PFSK-1 (cell line): Measurements from ENCODE around the gene KIRREL3.

Experiments
- FOXP2 ChIP-seq: optimal IDR thresholded peaks from 2 replicates; pipeline ENCODE3; 2011; ENCODE audit warnings: borderline replicate concordance, control low read depth, inconsistent platforms; ENCODE audit not compliant: insufficient read depth; ENCODE audit errors: extremely low read length, extremely low read depth
- POLR2AphosphoS5 ChIP-seq: IDR thresholded peaks from 2 replicates; pipeline ENCODE4 v1.6.1; 2012; ENCODE audit warnings: low read depth, mild to moderate bottlenecking, control low read depth, low read length, moderate library complexity
- REST ChIP-seq, 2 experiments: IDR thresholded peaks; 2 replicates each; pipeline versions ENCODE4 v1.6.1 to v1.8.0; 2011 to 2012; ENCODE audit warnings: low read depth in 2 of 2, low read length in 2 of 2, control low read depth in 1 of 2, inconsistent platforms in 1 of 2, mild to moderate bottlenecking in 1 of 2, moderate library complexity in 1 of 2; ENCODE audit not compliant: insufficient read depth in 1 of 2
- SIN3A ChIP-seq: IDR thresholded peaks from 2 replicates; pipeline ENCODE4 v1.6.1; 2012; ENCODE audit warnings: mild to moderate bottlenecking, low read length, moderate library complexity, borderline replicate concordance; ENCODE audit not compliant: insufficient read depth
- TAF1 ChIP-seq: IDR thresholded peaks from 2 replicates; pipeline ENCODE4 v1.6.1; 2012; ENCODE audit warnings: low read length, control low read depth, borderline replicate concordance; ENCODE audit not compliant: insufficient read depth

The KIRREL3 gene

GRCh38 chr11:126385991-126386728 is 614.4 kb downstream of the KIRREL3 start:
- TF ChIP-seq SIN3A (no peak), REST (IDR thresholded peaks at IDR 0.05; ENCODE audit: insufficient read depth in 1 of 2, low read depth in 2 of 2, low read length in 2 of 2) (no peak), TAF1 (no peak), POLR2AphosphoS5 (no peak), FOXP2 (no peak)

GRCh38 chr11:126384449-126385070 is 616.0 kb downstream of the KIRREL3 start:
- TF ChIP-seq REST (IDR thresholded peaks at IDR 0.05; ENCODE audit: insufficient read depth in 1 of 2, low read depth in 2 of 2, low read length in 2 of 2) (no peak), FOXP2 (no peak), TAF1 (no peak), POLR2AphosphoS5 (no peak), SIN3A (no peak)

- TF ChIP-seq SIN3A = no peak
- no peak for TF ChIP-seq TAF1
- no peak for TF ChIP-seq POLR2AphosphoS5
- TF ChIP-seq FOXP2 = no peak
- no peak for TF ChIP-seq REST (IDR thresholded peaks at IDR 0.05; ENCODE audit: insufficient read depth in 1 of 2, low read depth in 2 of 2, low read length in 2 of 2)
Observed at GRCh38 chr11:126383339-126384335, 616.9 kb downstream of the KIRREL3 start.

- TF ChIP-seq REST (IDR thresholded peaks at IDR 0.05; ENCODE audit: insufficient read depth in 1 of 2, low read depth in 2 of 2, low read length in 2 of 2) (no peak), POLR2AphosphoS5 (no peak), TAF1 (no peak), FOXP2 (no peak), SIN3A (no peak)
Observed at GRCh38 chr11:126380909-126381308, 619.7 kb downstream of the KIRREL3 start.
